Glutamatergic neuron (in vitro differentiated cells): ENCODE measurements around the gene NR2F1. TPM values are rescaled to one million over a fixed set of nuclear protein-coding genes. Genes with fewer than 3 reads are reported as not detected.

Source experiments
- DNase-seq: peaks from one replicate; pipeline ENCODE4 v3.0.0; 2022
- H3K27ac Mint-ChIP-seq: one replicate; pipeline ENCODE4 v1.8.0; 2020; ENCODE audit warnings: mild to moderate bottlenecking, mixed read lengths, inconsistent platforms; ENCODE audit not compliant: unreplicated experiment
- H3K27me3 Mint-ChIP-seq: one replicate; pipeline ENCODE4 v1.8.0; 2020; ENCODE audit warnings: mild to moderate bottlenecking, moderate library complexity, mixed read lengths, inconsistent platforms; ENCODE audit not compliant: unreplicated experiment
- H3K36me3 Mint-ChIP-seq: one replicate; pipeline ENCODE4 v1.8.0; 2020; ENCODE audit warnings: mild to moderate bottlenecking, mixed read lengths, inconsistent platforms; ENCODE audit not compliant: unreplicated experiment
- H3K4me1 Mint-ChIP-seq: one replicate; pipeline ENCODE4 v1.8.0; 2020; ENCODE audit warnings: mild to moderate bottlenecking, low read depth, mixed read lengths, inconsistent platforms; ENCODE audit not compliant: unreplicated experiment
- H3K4me3 Mint-ChIP-seq: one replicate; pipeline ENCODE4 v1.8.0; 2020; ENCODE audit warnings: mild to moderate bottlenecking, mixed read lengths, inconsistent platforms; ENCODE audit not compliant: unreplicated experiment
- H3K9me3 Mint-ChIP-seq: one replicate; pipeline ENCODE4 v1.8.0; 2020; ENCODE audit warnings: mild to moderate bottlenecking, moderate library complexity, mixed read lengths, inconsistent platforms; ENCODE audit not compliant: unreplicated experiment
- total RNA-seq: library from RNA; stranded (reverse); fragmentation: NEBNext Ultra II Directional; extraction: Animal tissue kit (Norgen Biotek cat#: 25700); gene quantifications from one replicate; pipeline ENCODE4 v1.2.1, GENCODE V29; 2021; ENCODE audit not compliant: unreplicated experiment
- TF ChIP-seq, protein P1 (sequence below): fragments of 200-600 bp; sonication (generic); IDR thresholded peaks from one replicate; pipeline ENCODE4 v1.5.0; 2021; ENCODE audit not compliant: partially characterized antibody, unreplicated experiment

The NR2F1 gene
- total RNA-seq, 1 donor from 2014 or later = 0.37 TPM

DNA sequence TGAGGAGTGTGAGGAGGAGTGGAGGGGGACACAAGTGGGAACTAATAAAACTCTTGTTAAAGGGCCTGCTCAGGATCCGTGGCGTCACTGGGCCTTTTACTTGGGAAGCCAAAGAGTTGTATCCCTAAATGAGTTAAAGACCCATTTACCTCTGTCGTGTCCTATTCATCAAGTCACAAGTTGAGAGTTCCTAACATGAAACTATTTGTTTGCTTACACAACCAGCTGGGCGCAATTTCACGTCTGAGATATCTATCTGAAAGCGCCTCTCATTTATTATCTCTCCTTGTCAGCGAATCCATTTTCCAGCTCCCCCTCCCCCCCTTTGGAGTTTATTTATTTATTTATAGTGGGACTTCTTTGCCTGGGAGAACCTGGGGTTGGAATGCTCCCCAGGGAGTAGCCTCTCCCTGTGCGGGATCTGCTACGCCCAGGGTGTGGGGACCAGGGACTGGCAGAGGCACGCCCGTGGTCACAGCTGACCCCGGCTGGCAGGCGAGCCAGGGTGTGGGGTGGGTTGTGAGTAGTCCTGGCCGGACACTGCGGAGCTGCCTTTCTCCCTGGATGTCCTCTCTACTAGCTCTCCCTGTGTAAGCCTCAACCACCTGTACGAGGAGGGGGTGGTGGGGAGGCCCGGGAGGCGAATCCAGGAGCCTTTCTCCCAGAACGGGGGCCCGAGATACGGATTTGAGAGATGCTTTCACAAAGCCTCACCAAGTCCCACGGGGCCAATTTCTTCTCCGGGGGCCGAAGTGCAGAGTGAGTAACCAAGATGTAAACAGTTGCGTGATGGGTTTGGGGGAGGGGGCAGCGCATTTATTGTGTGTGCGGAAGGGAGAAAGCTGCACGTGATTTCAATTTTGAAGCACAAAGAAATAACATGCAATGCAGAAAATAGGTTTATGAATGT, 15.3 kb downstream of the NR2F1 start:
- TF ChIP-seq, protein P1, sequence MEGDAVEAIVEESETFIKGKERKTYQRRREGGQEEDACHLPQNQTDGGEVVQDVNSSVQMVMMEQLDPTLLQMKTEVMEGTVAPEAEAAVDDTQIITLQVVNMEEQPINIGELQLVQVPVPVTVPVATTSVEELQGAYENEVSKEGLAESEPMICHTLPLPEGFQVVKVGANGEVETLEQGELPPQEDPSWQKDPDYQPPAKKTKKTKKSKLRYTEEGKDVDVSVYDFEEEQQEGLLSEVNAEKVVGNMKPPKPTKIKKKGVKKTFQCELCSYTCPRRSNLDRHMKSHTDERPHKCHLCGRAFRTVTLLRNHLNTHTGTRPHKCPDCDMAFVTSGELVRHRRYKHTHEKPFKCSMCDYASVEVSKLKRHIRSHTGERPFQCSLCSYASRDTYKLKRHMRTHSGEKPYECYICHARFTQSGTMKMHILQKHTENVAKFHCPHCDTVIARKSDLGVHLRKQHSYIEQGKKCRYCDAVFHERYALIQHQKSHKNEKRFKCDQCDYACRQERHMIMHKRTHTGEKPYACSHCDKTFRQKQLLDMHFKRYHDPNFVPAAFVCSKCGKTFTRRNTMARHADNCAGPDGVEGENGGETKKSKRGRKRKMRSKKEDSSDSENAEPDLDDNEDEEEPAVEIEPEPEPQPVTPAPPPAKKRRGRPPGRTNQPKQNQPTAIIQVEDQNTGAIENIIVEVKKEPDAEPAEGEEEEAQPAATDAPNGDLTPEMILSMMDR = no peak
- Mint-ChIP-seq H3K4me3 (no peak overlapping the region), H3K27ac (no peak overlapping the region)

DNA sequence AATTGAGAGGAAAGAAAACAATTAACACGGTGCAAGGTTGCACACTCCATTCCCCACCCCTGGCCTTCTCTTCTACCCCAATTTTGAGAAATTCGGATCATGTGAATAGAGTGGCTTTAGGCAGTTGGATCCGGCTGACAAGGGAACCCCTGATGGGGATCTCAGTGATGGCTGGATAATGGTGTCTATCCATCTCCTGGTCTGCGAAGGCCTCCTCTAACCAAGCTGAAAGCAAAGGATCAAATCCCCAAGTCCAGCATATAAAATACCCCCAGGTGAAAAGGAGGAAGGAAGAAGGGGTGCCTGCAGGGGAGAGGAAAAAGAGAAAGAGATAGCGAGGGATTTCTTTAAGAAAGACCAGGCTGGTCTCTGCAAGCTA, 16.0 kb downstream of the NR2F1 start:
- H3K9me3 Mint-ChIP-seq = peaks cover 13% of the 10 kb centered on the region
- DNase-seq = no peak
- no peaks in the 10 kb centered on the region for H3K36me3 Mint-ChIP-seq
- peaks cover 36% of the 10 kb centered on the region for H3K27me3 Mint-ChIP-seq
- H3K4me3 Mint-ChIP-seq = no peak overlapping the region
- TF ChIP-seq, protein P1 = no peak
- H3K27ac Mint-ChIP-seq = no peak overlapping the region
- peaks cover 3% of the 10 kb centered on the region for H3K4me1 Mint-ChIP-seq

More for the DNA sequence above, 15.3 kb downstream of the NR2F1 start:
- peaks cover 12% of the 10 kb centered on the region for H3K9me3 Mint-ChIP-seq
- peak; percentile 27 for DNase-seq
- peaks cover 2% of the 10 kb centered on the region for H3K4me1 Mint-ChIP-seq
- H3K36me3 Mint-ChIP-seq = no peaks in the 10 kb centered on the region
- peaks cover 34% of the 10 kb centered on the region for H3K27me3 Mint-ChIP-seq

DNA sequence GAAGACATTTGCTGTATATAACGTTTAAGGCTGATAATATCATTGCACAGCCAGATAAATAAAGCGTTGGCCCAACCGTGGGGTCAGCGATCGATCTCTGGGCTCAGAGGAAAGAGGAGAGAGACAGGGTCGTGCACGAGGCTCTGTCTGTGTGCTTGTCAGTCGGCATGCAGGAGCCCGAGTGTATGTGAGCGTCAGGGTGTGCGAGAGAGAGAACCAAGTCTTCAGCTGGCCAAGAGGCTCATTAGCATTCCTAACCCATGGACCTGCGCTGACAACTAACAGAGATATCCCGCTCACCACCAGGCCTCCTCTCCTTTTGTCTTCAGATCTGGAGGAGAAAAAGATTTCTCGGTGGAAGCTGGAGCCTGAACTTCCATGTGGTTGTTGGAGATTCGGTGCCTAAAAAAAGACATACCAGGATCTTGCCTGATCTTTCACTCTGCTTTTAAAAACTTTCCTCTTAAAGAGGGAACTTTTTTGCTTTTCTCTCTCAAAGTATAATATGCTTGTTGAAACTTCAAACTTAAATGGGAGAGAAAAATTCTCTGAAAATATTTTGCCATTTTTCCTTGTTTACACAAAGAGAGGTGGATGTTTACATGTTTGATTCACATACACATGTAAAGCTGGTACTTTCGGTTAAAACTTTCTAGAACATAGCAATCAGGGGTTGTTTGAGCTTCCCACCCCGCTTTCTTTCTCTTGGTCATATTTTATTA, 16.5 kb downstream of the NR2F1 start:
- H3K4me3 Mint-ChIP-seq = no peak overlapping the region
- H3K9me3 Mint-ChIP-seq = peaks cover 13% of the 10 kb centered on the region
- H3K36me3 Mint-ChIP-seq = no peaks in the 10 kb centered on the region
- peaks cover 33% of the 10 kb centered on the region for H3K27me3 Mint-ChIP-seq
- peaks cover 3% of the 10 kb centered on the region for H3K4me1 Mint-ChIP-seq
- H3K27ac Mint-ChIP-seq = no peak overlapping the region
- DNase-seq = peak; percentile 19
- TF ChIP-seq, protein P1 = no peak

DNA sequence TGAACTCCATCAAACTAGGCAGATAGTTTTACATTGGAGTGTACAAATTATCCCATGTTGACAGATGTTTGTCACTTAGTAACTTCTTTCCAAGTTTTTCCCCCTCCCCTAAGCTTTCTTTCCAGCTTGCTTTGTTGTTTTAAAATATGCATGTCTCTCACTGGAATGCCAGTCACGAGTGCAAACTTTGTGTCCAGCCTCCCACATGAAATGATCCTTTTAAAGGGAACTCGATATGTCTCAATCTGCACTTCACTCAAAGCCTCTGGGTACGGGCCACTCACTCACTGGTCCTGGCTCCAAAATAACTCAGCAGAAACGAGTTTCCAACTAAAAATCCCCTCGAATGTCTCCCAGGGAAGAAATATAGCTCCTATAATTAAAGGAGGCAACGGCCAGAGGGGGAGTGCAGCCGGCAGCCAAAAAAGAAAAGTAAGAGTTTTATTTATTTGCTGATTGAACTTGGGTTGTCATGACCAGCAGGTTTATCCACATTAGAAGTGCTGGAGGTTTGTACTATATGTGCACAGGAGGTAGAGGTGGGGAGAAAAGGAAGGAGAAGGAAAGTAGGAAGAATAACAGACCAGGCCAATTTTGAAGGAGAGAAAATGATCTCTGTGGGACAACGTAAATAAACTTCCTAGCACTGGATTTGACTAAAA, 17.5 kb downstream of the NR2F1 start:
- Mint-ChIP-seq H3K9me3 (peaks cover 15% of the 10 kb centered on the region), H3K27ac (no peak overlapping the region), H3K27me3 (peaks cover 38% of the 10 kb centered on the region), H3K4me1 (peaks cover 2% of the 10 kb centered on the region), H3K4me3 (no peak overlapping the region), H3K36me3 (no peaks in the 10 kb centered on the region)
- TF ChIP-seq, protein P1 = no peak
- DNase-seq = no peak
